Measurements from ENCODE around the gene TLE1. TPM values are rescaled to one million over a fixed set of nuclear protein-coding genes. Genes with fewer than 3 reads are reported as not detected.
"Not testable (repeated sequence)": the region's sequence is repeated elsewhere in the genome, so short reads cannot be mapped to it uniquely, and the experiment has no call there.

The TLE1 gene
- total RNA-seq, 1 donor from 2014 or later, result 124 TPM

DNA sequence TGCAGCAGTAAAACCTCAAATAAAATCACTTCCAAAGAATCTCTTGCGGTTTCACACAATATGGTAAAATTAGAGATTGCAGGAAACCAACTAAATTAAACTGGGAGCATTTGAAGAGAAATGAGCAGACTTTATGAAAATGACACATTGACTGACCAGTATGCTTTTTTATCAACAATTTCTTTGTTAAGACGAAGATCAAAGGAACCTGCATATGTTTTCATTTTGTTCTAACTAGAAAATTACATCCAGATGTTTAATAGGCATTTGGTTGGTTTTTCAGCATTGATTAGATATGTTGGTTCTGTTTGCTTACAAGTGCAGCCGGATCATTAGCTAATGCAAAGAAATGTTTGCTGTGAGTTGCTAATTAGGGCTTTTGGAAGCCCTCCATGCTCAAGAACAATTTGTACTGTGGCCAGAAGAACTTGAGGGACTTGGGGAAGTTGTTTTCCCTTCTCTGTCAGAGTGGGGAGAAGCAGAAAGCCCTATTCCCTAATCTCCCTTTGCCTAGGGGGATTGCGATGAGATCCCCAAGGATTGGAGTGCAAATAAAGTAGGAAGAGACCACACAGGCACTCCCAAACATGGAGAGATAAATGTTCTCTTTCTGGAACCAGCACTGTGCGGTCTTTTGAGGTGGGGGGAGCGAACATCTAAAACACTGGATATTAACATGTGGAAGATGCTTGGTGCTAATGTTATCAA lies 4.5 kb upstream of the TLE1 start:
- H3K4me3 ChIP-seq (ENCODE audit: low read depth, low read length), result no peak overlapping the region
- TF ChIP-seq, protein P1, sequence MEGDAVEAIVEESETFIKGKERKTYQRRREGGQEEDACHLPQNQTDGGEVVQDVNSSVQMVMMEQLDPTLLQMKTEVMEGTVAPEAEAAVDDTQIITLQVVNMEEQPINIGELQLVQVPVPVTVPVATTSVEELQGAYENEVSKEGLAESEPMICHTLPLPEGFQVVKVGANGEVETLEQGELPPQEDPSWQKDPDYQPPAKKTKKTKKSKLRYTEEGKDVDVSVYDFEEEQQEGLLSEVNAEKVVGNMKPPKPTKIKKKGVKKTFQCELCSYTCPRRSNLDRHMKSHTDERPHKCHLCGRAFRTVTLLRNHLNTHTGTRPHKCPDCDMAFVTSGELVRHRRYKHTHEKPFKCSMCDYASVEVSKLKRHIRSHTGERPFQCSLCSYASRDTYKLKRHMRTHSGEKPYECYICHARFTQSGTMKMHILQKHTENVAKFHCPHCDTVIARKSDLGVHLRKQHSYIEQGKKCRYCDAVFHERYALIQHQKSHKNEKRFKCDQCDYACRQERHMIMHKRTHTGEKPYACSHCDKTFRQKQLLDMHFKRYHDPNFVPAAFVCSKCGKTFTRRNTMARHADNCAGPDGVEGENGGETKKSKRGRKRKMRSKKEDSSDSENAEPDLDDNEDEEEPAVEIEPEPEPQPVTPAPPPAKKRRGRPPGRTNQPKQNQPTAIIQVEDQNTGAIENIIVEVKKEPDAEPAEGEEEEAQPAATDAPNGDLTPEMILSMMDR (conservative IDR thresholded peaks at IDR 0.05; ENCODE audit: low read depth, low read length), result no peak
- DNase-seq (ENCODE audit: low read depth), result no peak

DNA sequence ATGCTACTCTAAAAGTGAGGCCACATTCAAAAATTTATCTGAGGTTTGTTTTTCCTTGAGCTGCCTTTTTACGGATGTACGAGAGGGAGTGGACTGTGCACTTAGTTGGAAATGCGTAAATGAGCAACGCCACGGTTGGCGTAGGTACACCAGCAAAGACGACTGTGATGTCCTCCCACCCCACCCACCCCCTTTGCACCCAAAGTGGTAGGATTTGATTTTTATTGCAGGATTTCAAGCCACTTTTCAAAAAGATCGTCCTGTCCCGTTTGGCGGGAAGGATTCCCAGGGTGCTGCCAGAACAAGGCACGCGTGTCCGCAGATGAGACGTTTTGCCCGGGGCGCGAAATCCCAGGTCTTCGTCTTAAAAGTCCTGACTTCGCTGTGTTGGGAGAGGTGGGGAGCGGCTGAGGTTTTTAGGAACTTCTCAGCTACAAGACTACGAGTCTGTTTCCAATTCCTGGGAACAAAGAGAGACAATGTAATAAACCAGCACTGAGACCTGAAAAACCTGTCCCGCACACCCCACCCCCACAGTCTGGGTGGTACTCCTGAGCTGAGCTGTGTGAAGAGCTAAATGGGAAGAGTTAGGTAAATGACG lies 1.0 kb upstream of the TLE1 start:
- DNase-seq (ENCODE audit: low read depth), result no peak
- H3K4me3 ChIP-seq (ENCODE audit: low read depth, low read length), result peak overlapping the region; percentile 71
- TF ChIP-seq, protein P1 (conservative IDR thresholded peaks at IDR 0.05; ENCODE audit: low read depth, low read length), result no peak

DNA sequence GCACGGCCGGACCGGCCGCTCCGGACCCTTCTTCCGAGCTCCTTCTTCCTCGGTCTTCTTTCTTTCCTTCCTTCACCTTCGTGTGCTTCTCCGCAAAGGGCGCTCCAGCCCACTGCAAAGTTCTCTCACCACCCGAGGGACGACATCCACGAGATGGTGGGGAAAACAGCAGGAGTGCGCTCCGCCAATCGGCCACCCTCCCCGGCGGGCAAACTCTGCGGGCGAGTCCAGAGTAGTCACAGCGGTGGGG lies 329 bp downstream of the TLE1 start:
- H3K4me3 ChIP-seq (ENCODE audit: low read depth, low read length), result peak overlapping the region; percentile 85
- DNase-seq (ENCODE audit: low read depth), result not testable (repeated sequence)

DNA sequence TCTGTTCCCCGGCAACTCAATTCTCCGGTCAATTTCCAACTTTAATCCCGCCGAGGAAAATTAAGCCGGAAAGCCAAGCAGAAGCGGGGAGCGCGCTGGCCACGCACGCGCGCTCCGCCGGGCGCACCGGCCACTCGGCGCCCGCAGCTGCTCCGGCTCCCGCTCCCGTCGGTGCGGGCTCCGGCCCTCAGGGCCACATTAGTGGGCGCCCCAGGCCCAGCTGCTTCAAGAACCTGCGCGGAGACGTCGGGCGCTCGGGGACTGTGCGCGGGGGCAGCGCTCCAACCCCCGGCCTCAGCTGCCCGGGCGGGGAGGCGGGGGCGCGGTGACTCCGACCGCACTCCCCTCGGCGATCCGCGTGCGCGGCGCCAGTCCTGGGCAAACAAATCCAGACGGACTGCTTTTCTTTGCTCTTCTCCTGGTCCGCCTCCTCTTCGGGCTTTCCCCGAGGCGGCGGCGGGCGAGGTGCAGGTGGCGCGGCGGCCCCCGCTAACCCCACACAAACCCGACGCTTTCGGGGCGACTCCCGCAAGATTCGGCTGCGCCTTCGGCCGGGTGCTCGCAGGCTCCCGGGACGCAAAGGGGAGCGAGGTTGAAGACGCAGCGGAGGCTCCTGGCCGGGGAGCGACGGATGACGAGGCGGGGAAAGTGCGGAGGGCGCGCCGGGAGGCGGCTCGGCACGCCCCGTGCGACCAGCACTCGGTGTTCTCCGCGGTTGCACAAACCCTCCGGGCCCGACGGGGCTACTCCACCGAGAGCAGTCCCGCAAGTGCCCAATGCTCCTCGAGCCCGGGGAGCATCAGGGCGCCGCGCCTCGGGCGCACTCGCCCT lies 870 bp downstream of the TLE1 start:
- DNase-seq (ENCODE audit: low read depth), result not testable (repeated sequence)
- H3K4me3 ChIP-seq (ENCODE audit: low read depth, low read length), result peak overlapping the region; percentile 85

DNA sequence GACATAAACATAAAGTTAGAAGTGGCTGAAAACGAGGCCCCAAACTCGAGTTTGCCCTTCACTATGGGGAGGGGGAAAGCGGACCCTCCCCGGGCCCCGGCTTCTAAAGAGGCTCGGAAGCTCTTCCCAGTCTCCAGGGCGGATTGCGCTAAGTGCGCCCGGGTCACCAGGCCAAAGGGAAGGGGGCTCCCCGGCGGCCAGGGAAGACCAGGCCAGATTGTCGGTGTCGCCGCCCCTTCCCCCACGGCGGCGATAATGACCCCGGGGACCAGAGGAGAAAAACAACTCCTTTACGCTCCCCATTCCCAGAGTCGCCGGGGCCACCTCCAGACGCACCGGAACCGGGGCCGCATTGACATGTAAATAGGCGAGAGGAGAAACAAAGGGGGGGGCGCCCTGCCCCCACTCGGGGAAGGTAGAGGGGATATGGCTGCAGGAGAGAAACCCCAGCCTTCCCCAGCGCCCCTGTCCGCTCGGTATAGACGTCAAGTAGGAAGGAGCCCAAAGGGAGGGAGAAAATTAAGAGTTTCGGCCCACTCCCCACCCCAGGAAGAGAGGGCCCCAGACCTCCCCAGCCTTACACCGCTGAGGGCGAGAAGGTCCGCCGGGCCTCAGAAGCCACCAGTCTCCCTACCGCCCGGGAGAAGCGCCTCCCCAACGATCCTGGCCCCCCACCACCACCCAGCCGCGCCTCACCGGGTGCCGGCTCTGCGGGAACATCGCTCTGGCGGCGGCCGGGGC lies 1.7 kb downstream of the TLE1 start:
- peak overlapping the region; percentile 85 for H3K4me3 ChIP-seq (ENCODE audit: low read depth, low read length)
- TF ChIP-seq, protein P1 (conservative IDR thresholded peaks at IDR 0.05; ENCODE audit: low read depth, low read length), result no peak
- no peak for DNase-seq (ENCODE audit: low read depth)

DNA sequence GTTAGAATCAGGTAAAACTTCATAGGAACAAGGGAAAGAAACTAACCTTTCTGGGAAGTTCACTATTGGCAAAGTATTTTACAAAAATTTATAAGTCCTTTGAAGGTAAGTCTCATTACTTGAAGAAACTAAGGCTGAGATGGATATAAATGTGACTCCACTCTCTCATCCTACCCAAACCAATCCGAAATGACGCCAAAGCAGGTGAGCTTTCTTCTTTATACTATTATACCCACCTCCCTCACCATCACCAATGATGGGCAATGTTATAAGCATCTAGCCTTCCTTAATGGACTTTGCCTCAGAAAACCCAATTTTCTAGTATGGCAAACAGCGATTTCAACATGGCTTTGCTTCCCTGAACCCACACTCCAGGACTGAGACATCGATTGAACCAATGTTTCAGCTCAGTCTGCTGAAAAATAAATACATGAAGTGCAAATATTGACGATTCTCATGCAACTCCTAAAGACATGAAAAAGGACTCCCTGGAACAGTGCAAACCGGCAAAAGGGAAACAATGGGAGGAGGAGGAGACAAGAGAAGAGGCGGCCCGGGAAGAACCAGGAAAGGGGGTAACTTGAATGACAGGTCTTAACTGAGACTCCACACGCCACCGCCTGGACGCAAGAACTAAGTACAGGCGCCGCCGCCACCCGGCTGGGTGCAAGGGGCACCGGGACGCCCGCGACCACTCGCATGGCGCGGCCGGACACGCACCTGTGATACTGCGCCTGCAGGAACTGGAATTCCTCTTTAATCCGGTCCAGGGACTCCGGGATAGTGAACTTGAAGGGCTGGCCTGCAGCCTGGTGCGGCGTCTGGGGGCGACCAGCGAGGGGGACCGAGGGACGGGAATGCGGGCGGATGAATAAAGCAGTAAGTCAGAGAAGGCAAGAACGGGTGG lies 2.5 kb downstream of the TLE1 start:
- DNase-seq (ENCODE audit: low read depth), result no peak
- peak overlapping the region; percentile 85 for H3K4me3 ChIP-seq (ENCODE audit: low read depth, low read length)
- TF ChIP-seq, protein P1 (conservative IDR thresholded peaks at IDR 0.05; ENCODE audit: low read depth, low read length), result peak; percentile 53

DNA sequence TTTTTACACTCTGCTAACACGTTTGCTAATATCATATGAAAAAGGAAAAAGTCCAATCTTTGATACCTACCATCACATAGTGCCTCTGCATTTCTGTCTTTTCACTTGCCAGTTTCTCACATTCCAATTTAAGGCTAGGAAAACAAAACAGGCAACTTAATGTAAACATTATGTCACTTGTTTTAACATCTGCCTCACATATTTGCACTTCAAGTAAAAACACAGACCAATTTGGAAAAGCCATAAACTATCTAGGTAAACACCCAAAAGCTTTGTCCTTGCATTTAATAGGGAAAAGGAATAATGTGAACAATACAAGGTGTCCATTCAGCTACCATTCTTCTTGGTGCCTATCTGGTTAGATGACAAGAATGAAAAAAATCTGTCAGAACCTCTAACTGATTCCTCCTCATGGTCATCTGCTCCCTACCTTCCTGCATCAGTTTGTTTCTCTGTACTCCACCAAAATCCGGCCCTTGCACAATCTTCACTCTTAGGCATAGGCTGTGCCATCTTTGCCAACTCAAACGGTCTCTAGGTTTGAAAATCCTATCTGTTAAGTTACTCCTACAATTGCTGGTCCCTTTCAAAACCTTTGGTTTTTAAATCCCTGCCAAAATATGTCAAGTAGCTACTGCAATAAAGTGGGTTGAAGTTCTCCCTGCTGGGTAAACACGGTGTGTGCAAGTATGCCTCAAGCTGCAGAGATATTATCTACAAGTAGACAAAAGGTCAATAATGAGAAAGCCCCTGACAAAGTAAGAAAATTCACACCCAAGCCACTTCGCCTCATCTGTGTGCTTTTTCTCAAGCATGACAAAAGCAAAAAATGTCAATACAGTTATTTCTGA lies 3.4 kb downstream of the TLE1 start:
- peak overlapping the region; percentile 85 for H3K4me3 ChIP-seq (ENCODE audit: low read depth, low read length)
- TF ChIP-seq, protein P1 (conservative IDR thresholded peaks at IDR 0.05; ENCODE audit: low read depth, low read length), result peak; percentile 23
- no peak for DNase-seq (ENCODE audit: low read depth)
